GM12878 (cell line): Measurements from ENCODE around the gene VTN. TPM values are rescaled to one million over a fixed set of nuclear protein-coding genes. Genes with fewer than 3 reads are reported as not detected.

Experiments
- ATAC-seq: fragments of 200-7000 bp; cut with Tn5 transposase; 3 replicates; pipeline ENCODE4 v1.9.1; 2020; ENCODE audit warnings: mild to moderate bottlenecking, moderate library complexity
- BruUV-seq: library from RNA; stranded (reverse); fragments of 400-500 nt; replicated peaks from 2 replicates; lab custom pipeline; 2021; lab: Mats Ljungman, UMichigan
- CTCF ChIA-PET: fragments of 300-600 bp; sonication (Branson Sonifier 250); formaldehyde crosslinking; extraction: SDS; loops from one replicate; lab custom pipeline; 2021; ENCODE audit warnings: inconsistent platforms; lab: Yijun Ruan, JAX
- POLR2A ChIA-PET: fragments of 350-600 bp; formaldehyde crosslinking; extraction: SDS; loops from one replicate; lab custom pipeline; 2021; ENCODE audit warnings: inconsistent platforms; lab: Charles Lee
- RAD21 ChIA-PET: fragments of 300-600 bp; sonication (Branson Sonifier 250); formaldehyde crosslinking; loops from one replicate; lab custom pipeline; 2023; ENCODE audit warnings: antibody characterized with exemption; ENCODE audit not compliant: unreplicated experiment; lab: Charles Lee
- SMC1A ChIA-PET: fragments of 300-600 bp; sonication (Branson Sonifier 250); formaldehyde crosslinking; loops from one replicate; lab custom pipeline; 2023; ENCODE audit not compliant: unreplicated experiment, uncharacterized antibody; lab: Charles Lee
- DNase-seq: peaks from one replicate; pipeline ENCODE4 v3.0.0-alpha.2; 2011; ENCODE audit warnings: low read depth, low spot score
- FAIRE-seq: peaks from 3 replicates; lab custom pipeline; 2011; peaks lifted over from hg19 to GRCh38; lab: Jason Lieb, UNC
- H2AFZ ChIP-seq: 2 replicates; pipeline ENCODE4 v1.6.0; 2011; ENCODE audit warnings: low read depth, low read length, control low read depth; ENCODE audit not compliant: control insufficient read depth
- H3K27ac ChIP-seq: 2 replicates; pipeline ENCODE4 v1.5.1; 2011; ENCODE audit warnings: control low read depth; ENCODE audit not compliant: control insufficient read depth, insufficient read depth
- H3K27me3 ChIP-seq, 2 experiments: replicated peaks in 1 of 2; 2 replicates each; pipeline versions ENCODE4 v1.6.0 to v1.6.1; 2011; ENCODE audit warnings: low read length in 1 of 2; ENCODE audit not compliant: control insufficient read depth in 2 of 2, insufficient read depth in 2 of 2
- H3K36me3 ChIP-seq, 2 experiments: 2 replicates each; pipeline ENCODE4 v1.5.1; 2011; ENCODE audit warnings: low read length in 1 of 2; ENCODE audit not compliant: control insufficient read depth in 2 of 2, insufficient read depth in 2 of 2
- H3K4me1 ChIP-seq: 2 replicates; pipeline ENCODE4 v1.6.1; 2011; ENCODE audit warnings: mild to moderate bottlenecking, low read length, moderate library complexity, mixed read lengths; ENCODE audit not compliant: control insufficient read depth, insufficient read depth
- H3K4me2 ChIP-seq: 2 replicates; pipeline ENCODE4 v1.6.0; 2011; ENCODE audit warnings: control low read depth; ENCODE audit not compliant: control insufficient read depth, insufficient read depth
- H3K4me3 ChIP-seq: fragments of 200-600 bp; sonication (generic); 2 replicates; pipeline ENCODE4 v1.5.1; 2016
- H3K79me2 ChIP-seq: 2 replicates; pipeline ENCODE4 v1.6.0; 2011; ENCODE audit warnings: low read length; ENCODE audit not compliant: control insufficient read depth, insufficient read depth
- H3K9ac ChIP-seq: 2 replicates; pipeline ENCODE4 v1.8.0; 2011; ENCODE audit warnings: low read length, control low read depth, mixed read lengths; ENCODE audit not compliant: control insufficient read depth, insufficient read depth
- H3K9me3 ChIP-seq: replicated peaks from 3 replicates; pipeline ENCODE4 v1.5.1; 2011; ENCODE audit warnings: mild to moderate bottlenecking, low read length; ENCODE audit not compliant: control insufficient read depth, insufficient read depth
- H4K20me1 ChIP-seq: 2 replicates; pipeline ENCODE4 v1.6.0; 2011; ENCODE audit not compliant: control insufficient read depth, insufficient read depth
- IRF4 ChIP-seq: IDR thresholded peaks from 2 replicates; pipeline ENCODE4 v1.6.1; 2011; ENCODE audit warnings: low read depth, low read length
- MYB ChIP-seq: fragments of 150-350 bp; IDR thresholded peaks from 2 replicates; pipeline ENCODE4 v1.6.1; 2014; ENCODE audit warnings: mild to moderate bottlenecking, low read depth, low read length, borderline replicate concordance
- NBN ChIP-seq: fragments of 450-650 bp; IDR thresholded peaks from 2 replicates; pipeline ENCODE4 v1.6.1; 2016
- POLR2AphosphoS5 ChIP-seq: IDR thresholded peaks from 2 replicates; pipeline ENCODE4 v1.6.1; 2011; ENCODE audit warnings: mild to moderate bottlenecking, low read length, inconsistent platforms
- RCOR1 ChIP-seq: conservative IDR thresholded peaks from 2 replicates; pipeline ENCODE4 v1.6.1; 2012; ENCODE audit warnings: low read depth, low read length, improper control_type of control experiment
- SRF ChIP-seq, 2 experiments: IDR thresholded peaks; 2 replicates each; pipeline ENCODE4 v1.6.1; 2011; ENCODE audit warnings: low read depth in 2 of 2, low read length in 2 of 2, mild to moderate bottlenecking in 1 of 2, moderate library complexity in 1 of 2
- WGBS: methylation state at CpG from one replicate; pipeline ENCODE4 v1.1.6; 2016; ENCODE audit warnings: low lambda C conversion rate; ENCODE audit not compliant: insufficient replicate concordance, insufficient coverage; ENCODE audit errors: missing lambda C conversion rate; 5-methylcytosine and 5-hydroxymethylcytosine counted together
- in situ Hi-C: fragments of 300-500 bp; cut with MboI; formaldehyde crosslinking; loops from 9 replicates; pipeline ENCODE4 v1.14.3; 2018; ENCODE audit warnings: mixed read lengths
- intact Hi-C: fragments of 100-400 bp; cut with micrococcal nuclease; formaldehyde crosslinking; loops from one replicate; pipeline ENCODE4 v1.14.2; 2022; ENCODE audit not compliant: unreplicated experiment
- polyA plus RNA-seq, 11 experiments: library from polyadenylated mRNA; depleted of rRNA in 4 of 11; unstranded in 6 of 11; stranded (reverse) in 5 of 11; fragments of >200 nt; fragmentation: Nextera tagmentation in 4 of 11; fragmentation: Illumina TruSeq in 1 of 11; extraction: Ambion mirVana in 4 of 11; extraction: Trizol in 1 of 11; gene quantifications; 1 replicate in 1 of 11; 2 replicates in 10 of 11; pipeline versions ENCODE4 v1.2.1 to v1.2.3, GENCODE V29; 2011 to 2016; ENCODE audit warnings: inconsistent platforms in 2 of 11, missing spikeins in 2 of 11, low read depth in 1 of 11
- total RNA-seq, 4 experiments: library from RNA; depleted of rRNA in 3 of 4; stranded (reverse); fragments of >200 nt in 3 of 4; fragmentation: Illumina TruSeq in 1 of 4; extraction: Trizol in 1 of 4; gene quantifications; 2 replicates each; pipeline versions ENCODE4 v1.2.1 to v1.2.3, GENCODE V29; 2013 to 2021
- TF ChIP-seq, protein P1 (sequence below): fragments of 450-650 bp; IDR thresholded peaks from 2 replicates; pipeline ENCODE4 v1.6.1; 2017; ENCODE audit warnings: low read depth, mild to moderate bottlenecking, moderate library complexity

The VTN gene
- total and polyA plus RNA-seq, 10 of the 15 experiments (the other 5 are each of a cell fraction or from before 2014, with no cell fraction given), result 0.04 to 1.3 (median 0.13) TPM; not detected in 5

DNA sequence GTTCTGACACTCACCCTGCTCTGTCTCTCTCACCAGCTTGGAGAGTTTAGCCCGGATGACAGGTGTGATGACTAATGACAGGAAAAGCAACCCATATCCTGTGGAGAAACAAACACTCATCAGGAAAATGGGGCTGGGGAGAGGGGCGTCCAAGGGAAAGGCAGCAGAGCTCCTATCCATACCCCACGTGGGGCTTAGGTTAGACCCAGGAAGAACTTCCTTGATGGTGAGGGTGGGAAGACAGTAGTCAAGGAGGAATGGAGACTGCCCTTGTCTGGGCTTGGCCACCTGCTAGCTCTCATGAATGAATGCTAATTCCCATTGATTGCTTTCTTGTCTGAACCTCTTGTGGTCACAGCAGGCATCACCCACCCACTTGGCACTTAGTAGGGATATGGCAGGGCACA is 32.1 kb upstream of the VTN start:
- Histone ChIP-seq H2AFZ (no peak overlapping the region), H3K27me3 (no peaks in the 10 kb centered on the region), H4K20me1 (no peaks in the 10 kb centered on the region), H3K4me2 (no peak overlapping the region), H3K27ac (no peak overlapping the region), H3K4me1 (peaks cover 3% of the 10 kb centered on the region), H3K4me3 (no peak overlapping the region), H3K36me3 (peaks cover 0 to 1% of the 10 kb centered on the region in 2 experiments; a peak in 2 of 4 replicates), H3K9me3 (no peaks in the 10 kb centered on the region), H3K79me2 (no peaks in the 10 kb centered on the region), H3K9ac (no peak overlapping the region)
- CTCF ChIA-PET, result interaction anchor here (6.2 kb wide), 1 partner anchor 14 kb away, joined by 37 read pairs; no protein-coding TSS in a partner anchor
- TF ChIP-seq IRF4 (no peak), MYB (no peak), NBN (no peak), SRF (IDR thresholded peaks at IDR 0.05; ENCODE audit: low read depth in 2 of 2, low read length in 2 of 2) (no peak), RCOR1 (no peak), POLR2AphosphoS5 (no peak)
- TF ChIP-seq, protein P1, sequence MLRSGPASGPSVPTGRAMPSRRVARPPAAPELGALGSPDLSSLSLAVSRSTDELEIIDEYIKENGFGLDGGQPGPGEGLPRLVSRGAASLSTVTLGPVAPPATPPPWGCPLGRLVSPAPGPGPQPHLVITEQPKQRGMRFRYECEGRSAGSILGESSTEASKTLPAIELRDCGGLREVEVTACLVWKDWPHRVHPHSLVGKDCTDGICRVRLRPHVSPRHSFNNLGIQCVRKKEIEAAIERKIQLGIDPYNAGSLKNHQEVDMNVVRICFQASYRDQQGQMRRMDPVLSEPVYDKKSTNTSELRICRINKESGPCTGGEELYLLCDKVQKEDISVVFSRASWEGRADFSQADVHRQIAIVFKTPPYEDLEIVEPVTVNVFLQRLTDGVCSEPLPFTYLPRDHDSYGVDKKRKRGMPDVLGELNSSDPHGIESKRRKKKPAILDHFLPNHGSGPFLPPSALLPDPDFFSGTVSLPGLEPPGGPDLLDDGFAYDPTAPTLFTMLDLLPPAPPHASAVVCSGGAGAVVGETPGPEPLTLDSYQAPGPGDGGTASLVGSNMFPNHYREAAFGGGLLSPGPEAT, result no peak
- BruUV-seq, result no TSS peak
- POLR2A ChIA-PET, result no interaction called here
- intact Hi-C loops, result no loop called here
- FAIRE-seq (no peak), ATAC-seq (no peak), DNase-seq (no peak)
- whole genome bisulfite sequencing, result 62% methylated on average over 3 of the region's 3 CpGs
- RAD21 ChIA-PET, result no interaction called here
- SMC1A ChIA-PET, result no interaction called here
- in situ Hi-C loops, result no loop called here
